Suppressor macrophage (primary cell): ENCODE results near the gene FOXK1.
"Not testable (repeated sequence)": the region's sequence is repeated elsewhere in the genome, so short reads cannot be mapped to it uniquely, and the experiment has no call there.

Experiments
- DNase-seq, 4 experiments: peaks; one replicate each; pipeline ENCODE4 v3.0.0-alpha.2; 2020 to 2022
- total RNA-seq, 17 experiments: gene quantifications; one replicate each; lab custom pipeline; 2026; ENCODE audit warnings: mixed read lengths in 6 of 17, inconsistent platforms in 3 of 17; lab: John Stamatoyannopoulos, UW

Gene FOXK1
- 22.3 to 105 (median 58.6) reads per million in 17 experiments for total RNA-seq

- peak; percentile 87 to 96 (median 92) for DNase-seq
Observed at GRCh38 chr7:4681886-4682620, at the start of gene FOXK1. FOXK1 (plus strand) TSS chr7:4682295; CDS start chr7:4682309, 14 bp downstream.

DNA sequence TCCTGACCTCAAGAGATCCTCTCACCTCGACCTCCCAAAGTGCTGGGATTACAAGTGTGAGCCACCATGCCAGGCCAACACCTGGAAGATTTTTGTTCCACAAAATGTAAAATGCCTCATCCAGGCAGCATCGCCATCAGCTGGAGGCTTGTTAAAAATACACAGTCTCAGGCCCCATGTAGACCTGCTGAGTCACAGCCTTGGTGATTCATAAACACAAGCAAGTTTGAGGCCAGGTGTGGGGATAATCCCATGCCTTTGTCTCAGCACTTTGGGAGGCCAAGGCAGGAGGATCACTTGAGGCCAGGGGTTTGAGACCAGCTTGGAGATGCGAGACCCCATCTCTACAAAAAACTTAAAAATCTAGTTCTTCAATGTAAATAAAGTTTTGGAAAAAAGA is 49.1 kb upstream of the FOXK1 start:
- peak in 3 of 4 experiments; percentile 16 to 27 (median 16) for DNase-seq

DNA sequence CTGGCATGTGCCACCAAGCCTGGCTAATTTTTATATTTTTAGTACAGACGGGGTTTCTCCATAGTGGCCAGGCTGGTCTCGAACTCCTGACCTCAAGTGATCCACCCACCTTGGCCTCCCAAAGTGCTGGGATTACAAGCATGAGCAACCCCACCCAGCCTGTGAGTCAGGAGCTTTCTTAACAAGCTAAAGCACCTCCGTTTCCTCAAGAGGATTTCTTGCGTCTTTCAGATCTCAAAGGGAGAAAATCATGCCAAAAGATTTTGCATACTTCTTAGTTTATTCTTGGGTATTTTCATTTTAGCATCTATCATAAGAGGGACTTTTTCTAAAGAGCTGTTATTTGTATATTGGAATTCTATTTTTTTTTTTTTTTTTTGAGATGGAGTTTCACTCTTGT is 47.9 kb upstream of the FOXK1 start:
- peak in 2 of 4 experiments; percentile 18 to 23 for DNase-seq

- no peak for DNase-seq
Observed at GRCh38 chr7:4638781-4639575, 43.1 kb upstream of the FOXK1 start.

DNA sequence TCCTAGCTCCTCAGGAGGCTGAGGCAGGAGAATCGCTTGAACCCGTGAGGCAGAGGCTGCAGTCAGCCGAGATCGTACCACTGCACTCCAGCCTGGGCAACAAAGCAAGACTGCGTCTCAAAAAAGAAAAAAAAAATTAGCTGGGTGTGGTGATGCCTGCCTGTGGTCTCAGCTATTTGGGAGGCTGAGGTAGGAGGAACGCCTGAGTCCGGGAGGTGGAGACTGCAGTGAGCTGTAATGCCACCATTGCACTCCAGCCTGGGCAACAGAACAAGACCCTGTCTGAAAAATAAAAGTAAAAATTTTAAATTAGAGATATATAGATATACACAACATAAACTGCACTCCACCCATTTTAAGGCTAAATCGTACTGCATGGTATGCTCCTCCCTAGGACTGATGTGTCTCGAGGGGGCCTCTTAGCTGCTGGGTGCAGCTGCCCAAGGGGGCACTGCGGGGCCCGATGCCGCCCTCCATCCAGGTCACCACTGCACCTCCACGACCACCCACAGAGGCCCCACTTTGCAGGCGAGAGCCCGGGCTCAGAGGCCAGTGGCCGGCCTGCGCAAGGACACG is 40.9 kb upstream of the FOXK1 start:
- DNase-seq: no peak

DNA sequence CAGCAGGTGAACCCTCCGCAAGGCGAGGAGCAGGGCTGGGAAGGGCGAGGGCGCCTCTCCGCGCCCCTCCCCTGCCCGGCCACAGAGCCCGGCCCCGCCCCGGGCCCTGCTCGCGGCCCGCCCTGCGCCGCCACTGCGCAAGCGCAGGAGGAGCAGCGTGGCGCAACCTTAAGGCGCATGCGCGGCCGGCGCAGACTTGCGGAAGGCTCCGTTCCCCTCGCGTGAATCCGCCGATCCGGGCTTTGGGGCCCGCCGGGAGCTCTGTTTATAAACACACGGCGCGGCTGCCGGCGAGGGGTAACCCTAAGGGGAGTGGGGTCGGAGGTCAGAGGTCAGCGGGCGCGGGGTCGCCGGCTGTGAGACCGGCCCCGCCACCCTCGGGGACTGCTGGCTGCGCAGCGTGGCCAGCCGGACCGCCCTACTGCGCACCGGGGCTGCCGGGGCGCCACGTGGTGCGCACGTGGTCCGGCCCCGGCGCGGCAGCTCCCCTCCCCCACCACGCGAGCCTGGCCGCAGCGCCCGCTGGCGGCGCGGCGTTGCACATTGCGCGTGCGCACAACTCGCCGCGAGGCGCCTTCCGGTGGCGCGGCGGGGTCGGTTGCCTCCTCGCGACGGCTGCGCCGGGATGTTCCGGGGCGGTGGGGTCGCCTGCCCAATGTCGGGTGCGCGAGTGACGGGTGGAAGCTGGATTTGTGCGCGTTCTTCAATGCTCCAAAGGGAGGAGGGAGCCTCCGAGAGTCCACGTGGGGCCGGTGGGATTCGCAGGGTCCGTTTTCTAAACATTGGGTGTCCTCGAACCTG is 40.2 kb upstream of the FOXK1 start:
- DNase-seq: peak; percentile 98 to 99 (median 99)

DNA sequence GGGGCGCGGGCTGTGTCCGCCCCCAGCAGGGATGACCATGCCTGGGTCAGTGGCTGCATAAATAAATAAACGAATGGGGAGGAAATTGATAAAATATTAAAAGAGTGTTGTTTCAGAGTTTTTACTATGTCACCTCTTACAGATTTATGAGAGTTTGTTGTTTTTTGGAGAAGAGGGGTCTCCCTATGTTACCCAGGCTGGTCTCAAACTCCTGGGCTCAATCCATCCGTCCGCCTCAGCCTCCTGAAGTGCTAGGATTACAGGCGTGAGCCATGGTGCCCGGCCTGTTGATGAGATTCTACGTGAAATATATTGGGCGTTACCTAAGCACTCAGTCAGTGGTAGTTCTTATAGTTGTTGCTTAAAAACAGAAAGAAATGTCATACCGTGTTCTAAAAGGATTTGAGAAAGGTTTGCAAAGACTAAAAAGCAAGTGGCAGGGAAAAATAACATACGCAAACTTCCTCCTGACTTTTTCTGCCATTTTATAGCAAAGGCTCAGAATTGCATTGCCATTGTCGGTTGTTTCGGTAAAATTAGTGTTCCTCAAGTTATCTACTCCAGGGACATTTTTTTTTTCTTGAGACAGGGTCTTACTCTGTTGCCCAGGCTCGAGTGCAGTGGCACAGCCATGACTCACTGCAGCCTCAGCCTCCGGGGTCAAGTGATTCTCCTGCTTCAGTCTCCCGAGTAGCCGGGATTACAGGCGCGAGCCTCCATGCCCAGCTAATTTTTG is 39.5 kb upstream of the FOXK1 start:
- DNase-seq: peak in 2 of 4 experiments; percentile 10 to 13

DNA sequence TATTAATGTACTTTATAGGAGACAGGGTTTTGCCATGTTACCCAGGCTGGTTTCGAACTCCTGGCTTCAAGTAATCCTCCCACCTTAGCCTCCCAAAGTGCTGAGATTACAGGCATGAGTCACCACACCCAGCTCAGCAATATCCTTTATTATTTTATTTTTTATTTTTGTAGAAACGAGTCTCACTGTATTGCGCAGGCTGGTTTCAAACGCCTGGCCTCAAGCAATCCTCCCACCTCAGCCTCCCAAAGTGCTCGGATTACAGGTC is 39.0 kb upstream of the FOXK1 start:
- DNase-seq: not testable (repeated sequence)

GRCh38 chr7:4645246-4645645 is 36.8 kb upstream of the FOXK1 start:
- no peak for DNase-seq

DNA sequence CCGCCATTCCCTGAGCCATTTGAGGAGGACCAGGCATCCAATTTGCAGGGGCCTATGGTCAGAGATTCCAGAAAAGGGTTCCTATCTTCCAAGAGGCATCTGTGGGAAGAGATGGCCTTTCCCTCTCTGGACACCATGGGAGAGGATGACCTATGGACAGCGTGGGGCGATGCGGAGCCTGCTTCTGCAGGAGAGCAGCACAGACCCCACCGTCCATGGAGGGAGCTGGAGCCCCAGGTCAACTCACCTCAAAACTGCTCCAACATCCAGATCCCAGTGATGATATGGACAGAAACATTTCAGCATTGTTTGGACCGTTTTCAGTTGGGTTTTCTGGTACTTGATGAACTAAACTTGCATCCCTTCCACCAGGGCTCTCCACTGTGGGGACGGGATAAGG is 34.0 kb upstream of the FOXK1 start:
- DNase-seq: no peak

DNA sequence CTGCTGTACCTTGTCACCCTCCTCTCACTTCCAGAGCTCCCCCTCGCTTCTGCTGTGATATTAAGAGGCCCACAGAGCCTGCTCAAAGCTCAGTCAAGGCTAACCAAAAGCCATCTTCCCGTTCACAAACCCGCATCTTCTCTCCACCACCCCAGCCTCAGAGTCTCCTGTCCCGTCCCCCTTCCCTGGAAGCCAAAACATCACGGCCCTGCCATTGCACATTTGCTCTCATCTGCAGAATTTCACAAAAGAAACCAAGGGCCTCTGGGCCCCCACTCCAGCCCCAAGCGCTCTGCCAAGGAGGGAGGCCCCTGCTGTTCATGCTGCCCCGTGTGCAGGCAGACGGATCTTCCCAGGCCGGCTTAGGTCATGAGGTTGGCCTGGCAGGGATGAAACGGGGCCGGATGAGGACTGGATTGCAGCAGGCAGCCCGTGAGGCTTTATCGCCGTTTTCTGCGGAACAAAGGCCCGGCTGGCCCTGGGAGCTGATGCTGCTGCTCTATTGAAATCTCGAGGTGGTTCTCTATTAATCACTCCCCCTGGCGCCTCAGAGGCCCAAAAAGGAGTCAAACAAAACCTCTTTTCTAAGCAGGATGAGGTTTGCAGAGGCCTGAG is 31.6 kb upstream of the FOXK1 start:
- no peak for DNase-seq

DNA sequence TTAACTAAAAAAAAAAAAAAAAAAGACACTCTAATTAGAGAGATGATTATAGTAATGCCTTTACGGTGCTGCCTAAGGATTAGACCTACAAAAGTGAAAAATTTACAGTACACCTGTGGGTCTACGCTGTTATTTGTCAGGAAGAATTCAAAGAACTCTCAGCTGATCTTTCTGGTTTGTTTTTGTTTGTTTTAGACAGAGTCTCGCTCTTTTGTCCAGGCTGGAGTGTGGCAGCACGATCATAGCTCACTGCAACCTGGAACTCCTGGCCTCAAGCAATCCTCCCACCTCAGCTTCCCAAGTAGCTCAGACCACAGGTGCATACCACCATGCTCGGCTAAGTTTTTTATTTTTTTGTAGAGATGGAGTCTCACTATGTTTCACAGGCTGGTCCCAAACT is 28.3 kb upstream of the FOXK1 start:
- DNase-seq: no peak

- DNase-seq: no peak
Observed at GRCh38 chr7:4655311-4655710, 26.8 kb upstream of the FOXK1 start.

DNA sequence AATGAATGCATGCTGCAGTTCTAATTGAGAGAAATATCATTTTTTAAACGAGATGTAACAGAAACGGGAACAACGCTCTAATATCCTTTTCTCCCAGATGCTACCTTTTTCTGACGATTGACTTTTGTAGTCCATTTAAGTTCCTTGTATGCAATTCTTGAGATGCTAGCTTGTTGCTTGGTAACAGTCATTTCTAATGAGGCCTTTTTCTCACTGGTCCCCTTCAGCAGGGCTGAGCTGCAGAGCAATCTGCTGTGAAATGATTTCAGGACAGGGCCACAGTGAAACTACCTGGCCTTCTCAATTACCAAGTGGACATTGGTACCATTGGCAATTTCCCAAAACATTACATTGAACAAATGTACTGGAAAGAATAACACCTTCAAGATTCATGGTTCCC is 26.2 kb upstream of the FOXK1 start:
- no peak for DNase-seq

- no peak for DNase-seq
Observed at GRCh38 chr7:4657640-4658417, 24.3 kb upstream of the FOXK1 start.

DNA sequence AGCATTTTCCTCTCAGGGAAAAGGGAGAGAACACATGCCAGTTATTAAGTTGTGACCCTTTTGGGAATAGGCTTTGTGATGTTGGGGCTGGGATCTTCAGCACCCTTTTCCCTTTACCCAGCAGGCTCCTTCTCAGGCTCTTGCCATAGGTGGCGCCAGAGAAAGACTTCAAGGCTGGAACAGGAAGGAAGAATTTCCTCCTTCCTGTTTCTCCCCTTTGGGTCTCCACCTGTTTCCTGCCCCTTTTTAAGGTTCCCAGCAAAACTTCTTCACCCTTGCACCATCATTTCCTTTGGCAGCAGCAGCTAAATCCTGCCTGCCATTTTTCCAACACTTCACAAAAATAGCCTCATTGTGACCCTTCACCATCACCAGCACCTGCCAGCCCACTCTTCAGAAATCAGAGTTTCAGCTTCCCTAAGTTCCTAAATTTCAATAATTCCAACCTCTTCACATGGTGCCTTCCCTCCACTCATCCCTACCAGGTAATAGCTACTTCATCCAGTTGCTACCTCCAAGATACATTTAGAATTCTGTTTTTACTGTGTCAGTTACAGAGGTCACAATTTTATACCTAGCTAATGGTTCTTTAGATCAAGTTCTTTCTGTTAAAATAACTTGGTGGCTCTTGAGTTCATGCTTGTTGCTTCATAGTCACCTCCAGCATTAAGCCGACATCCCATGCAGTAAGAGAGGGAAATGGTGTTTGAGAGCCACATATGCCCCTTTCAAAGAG is 22.4 kb upstream of the FOXK1 start:
- DNase-seq: peak in 3 of 4 experiments; percentile 34 to 44 (median 40)

GRCh38 chr7:4661871-4662270 is 20.2 kb upstream of the FOXK1 start:
- DNase-seq: peak in 2 of 4 experiments; percentile 33 to 42

- no peak for DNase-seq
Observed at GRCh38 chr7:4663239-4664018, 18.7 kb upstream of the FOXK1 start.

- DNase-seq: peak in 3 of 4 experiments; percentile 17 to 44 (median 43)
Observed at GRCh38 chr7:4665661-4666060, 16.4 kb upstream of the FOXK1 start.
